DLD1 (cell line): ENCODE results near the gene TRPC4AP.

Experiments used
- in situ Hi-C: cut with HindIII; loops from 2 replicates; pipeline ENCODE4 v1.10.0; 2017; ENCODE audit warnings: low sequenced_read_pairs

TRPC4AP gene

GRCh38 chr20:35003211-35004031 lies 89.2 kb downstream of the TRPC4AP start:
- in situ Hi-C loops: no loop called here

- in situ Hi-C loops: no loop called here
Measured at GRCh38 chr20:35002426-35003210, 90.0 kb downstream of the TRPC4AP start.

GRCh38 chr20:35001596-35002362 lies 90.8 kb downstream of the TRPC4AP start:
- in situ Hi-C loops: no loop called here

GRCh38 chr20:35000922-35001595 lies 91.5 kb downstream of the TRPC4AP start:
- in situ Hi-C loops: no loop called here

GRCh38 chr20:35000311-35000921 lies 92.2 kb downstream of the TRPC4AP start:
- in situ Hi-C loops: no loop called here

- in situ Hi-C loops: no loop called here
Measured at GRCh38 chr20:34999782-35000181, 92.8 kb downstream of the TRPC4AP start.

- in situ Hi-C loops: no loop called here
Measured at GRCh38 chr20:34999021-34999451, 93.6 kb downstream of the TRPC4AP start.

GRCh38 chr20:34998331-34998950 lies 94.2 kb downstream of the TRPC4AP start:
- in situ Hi-C loops: no loop called here

- in situ Hi-C loops: no loop called here
Measured at GRCh38 chr20:34997774-34998173, 94.8 kb downstream of the TRPC4AP start.

- in situ Hi-C loops: no loop called here
Measured at GRCh38 chr20:34997131-34997561, 95.5 kb downstream of the TRPC4AP start.

- in situ Hi-C loops: no loop called here
Measured at GRCh38 chr20:34996243-34997028, 96.2 kb downstream of the TRPC4AP start.

GRCh38 chr20:34995696-34996095 lies 96.9 kb downstream of the TRPC4AP start:
- in situ Hi-C loops: no loop called here

GRCh38 chr20:34995192-34995591 lies 97.4 kb downstream of the TRPC4AP start:
- in situ Hi-C loops: no loop called here

- in situ Hi-C loops: no loop called here
Measured at GRCh38 chr20:34994509-34995131, 98.0 kb downstream of the TRPC4AP start.

- in situ Hi-C loops: no loop called here
Measured at GRCh38 chr20:34993941-34994508, 98.6 kb downstream of the TRPC4AP start.

- in situ Hi-C loops: no loop called here
Measured at GRCh38 chr20:34992751-34993417, 99.7 kb downstream of the TRPC4AP start.

- in situ Hi-C loops: no loop called here
Measured at GRCh38 chr20:34990661-34991214, 101.9 kb downstream of the TRPC4AP start.
